PFSK-1 (cell line): ENCODE measurements around the gene CXCL14.

Source experiments
- FOXP2 ChIP-seq: optimal IDR thresholded peaks from 2 replicates; pipeline ENCODE3; 2011; ENCODE audit warnings: borderline replicate concordance, control low read depth, inconsistent platforms; ENCODE audit not compliant: insufficient read depth; ENCODE audit errors: extremely low read length, extremely low read depth
- POLR2AphosphoS5 ChIP-seq: IDR thresholded peaks from 2 replicates; pipeline ENCODE4 v1.6.1; 2012; ENCODE audit warnings: low read depth, mild to moderate bottlenecking, control low read depth, low read length, moderate library complexity
- SIN3A ChIP-seq: IDR thresholded peaks from 2 replicates; pipeline ENCODE4 v1.6.1; 2012; ENCODE audit warnings: mild to moderate bottlenecking, low read length, moderate library complexity, borderline replicate concordance; ENCODE audit not compliant: insufficient read depth
- TAF1 ChIP-seq: IDR thresholded peaks from 2 replicates; pipeline ENCODE4 v1.6.1; 2012; ENCODE audit warnings: low read length, control low read depth, borderline replicate concordance; ENCODE audit not compliant: insufficient read depth
- TF ChIP-seq, protein P1 (sequence below), 2 experiments: IDR thresholded peaks; 2 replicates each; pipeline versions ENCODE4 v1.6.1 to v1.8.0; 2011 to 2012; ENCODE audit warnings: low read depth in 2 of 2, low read length in 2 of 2, control low read depth in 1 of 2, inconsistent platforms in 1 of 2, mild to moderate bottlenecking in 1 of 2, moderate library complexity in 1 of 2; ENCODE audit not compliant: insufficient read depth in 1 of 2

CXCL14 gene

DNA sequence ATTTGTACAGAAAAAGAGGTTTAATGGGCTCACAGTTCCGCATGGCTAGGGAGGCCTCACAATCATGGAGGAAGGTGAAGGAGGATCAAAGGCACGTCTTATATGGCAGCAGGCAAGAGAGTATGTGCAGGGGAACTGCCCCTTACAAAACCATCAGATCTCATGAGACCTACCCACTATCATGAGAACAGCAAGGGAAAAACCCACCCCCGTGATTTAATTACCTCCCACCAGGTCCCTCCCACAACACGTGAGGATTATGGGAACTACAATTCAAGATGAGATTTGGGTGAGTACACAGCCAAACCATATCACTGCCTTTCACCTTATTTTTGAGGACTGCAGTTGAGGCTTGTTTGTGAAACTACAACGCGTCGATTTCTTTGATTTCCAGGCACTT is 22.2 kb downstream of the CXCL14 start:
- TF ChIP-seq SIN3A (no peak), TAF1 (no peak), FOXP2 (no peak)

GRCh38 chr5:135555530-135555929 is 23.3 kb downstream of the CXCL14 start:
- no peak for TF ChIP-seq POLR2AphosphoS5
- no peak for TF ChIP-seq SIN3A
- TF ChIP-seq, protein P1, sequence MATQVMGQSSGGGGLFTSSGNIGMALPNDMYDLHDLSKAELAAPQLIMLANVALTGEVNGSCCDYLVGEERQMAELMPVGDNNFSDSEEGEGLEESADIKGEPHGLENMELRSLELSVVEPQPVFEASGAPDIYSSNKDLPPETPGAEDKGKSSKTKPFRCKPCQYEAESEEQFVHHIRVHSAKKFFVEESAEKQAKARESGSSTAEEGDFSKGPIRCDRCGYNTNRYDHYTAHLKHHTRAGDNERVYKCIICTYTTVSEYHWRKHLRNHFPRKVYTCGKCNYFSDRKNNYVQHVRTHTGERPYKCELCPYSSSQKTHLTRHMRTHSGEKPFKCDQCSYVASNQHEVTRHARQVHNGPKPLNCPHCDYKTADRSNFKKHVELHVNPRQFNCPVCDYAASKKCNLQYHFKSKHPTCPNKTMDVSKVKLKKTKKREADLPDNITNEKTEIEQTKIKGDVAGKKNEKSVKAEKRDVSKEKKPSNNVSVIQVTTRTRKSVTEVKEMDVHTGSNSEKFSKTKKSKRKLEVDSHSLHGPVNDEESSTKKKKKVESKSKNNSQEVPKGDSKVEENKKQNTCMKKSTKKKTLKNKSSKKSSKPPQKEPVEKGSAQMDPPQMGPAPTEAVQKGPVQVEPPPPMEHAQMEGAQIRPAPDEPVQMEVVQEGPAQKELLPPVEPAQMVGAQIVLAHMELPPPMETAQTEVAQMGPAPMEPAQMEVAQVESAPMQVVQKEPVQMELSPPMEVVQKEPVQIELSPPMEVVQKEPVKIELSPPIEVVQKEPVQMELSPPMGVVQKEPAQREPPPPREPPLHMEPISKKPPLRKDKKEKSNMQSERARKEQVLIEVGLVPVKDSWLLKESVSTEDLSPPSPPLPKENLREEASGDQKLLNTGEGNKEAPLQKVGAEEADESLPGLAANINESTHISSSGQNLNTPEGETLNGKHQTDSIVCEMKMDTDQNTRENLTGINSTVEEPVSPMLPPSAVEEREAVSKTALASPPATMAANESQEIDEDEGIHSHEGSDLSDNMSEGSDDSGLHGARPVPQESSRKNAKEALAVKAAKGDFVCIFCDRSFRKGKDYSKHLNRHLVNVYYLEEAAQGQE (IDR thresholded peaks at IDR 0.05; ENCODE audit: insufficient read depth in 1 of 2, low read depth in 2 of 2, low read length in 2 of 2) = no peak
- TF ChIP-seq TAF1 = no peak
- TF ChIP-seq FOXP2 = no peak

DNA sequence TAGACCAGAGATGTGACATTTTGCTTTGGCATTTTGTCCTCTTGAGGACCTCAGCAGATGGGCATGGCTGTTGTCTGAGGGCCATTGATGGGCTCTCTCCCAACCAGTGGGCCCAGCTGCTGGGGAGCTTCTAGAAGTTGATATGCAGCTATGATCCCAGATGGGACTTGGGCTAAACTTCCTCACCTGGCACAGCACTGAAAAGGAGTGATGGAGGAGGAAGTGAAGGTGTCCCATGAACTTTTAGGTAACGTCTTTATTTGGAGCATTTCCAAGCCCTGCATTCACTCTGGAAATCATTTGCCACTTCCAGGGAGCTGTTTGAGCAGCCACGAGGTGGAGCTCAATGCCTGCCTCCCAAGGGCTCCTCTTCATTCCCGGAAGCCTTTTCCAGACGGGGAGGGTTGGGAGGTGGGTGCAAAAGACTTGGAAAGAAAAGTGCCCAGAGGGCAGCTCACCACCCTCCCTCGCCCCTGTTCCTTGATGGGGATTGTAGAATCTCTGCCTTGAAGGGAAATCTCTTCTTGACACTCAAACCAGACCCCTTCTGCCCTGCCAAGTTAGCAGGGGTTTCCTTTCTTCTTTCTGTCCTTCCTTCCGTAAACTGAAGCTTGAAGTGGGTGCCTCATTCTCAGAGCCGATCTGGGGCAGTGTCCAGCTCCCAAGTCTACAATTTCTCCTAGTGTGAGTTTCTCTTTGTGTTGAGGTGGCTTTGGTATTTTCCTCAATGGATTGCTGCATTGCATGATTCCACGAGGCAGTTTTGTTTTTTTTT is 24.9 kb downstream of the CXCL14 start:
- TF ChIP-seq SIN3A = no peak
- TF ChIP-seq, protein P1 (IDR thresholded peaks at IDR 0.05; ENCODE audit: insufficient read depth in 1 of 2, low read depth in 2 of 2, low read length in 2 of 2) = no peak
- no peak for TF ChIP-seq TAF1
- no peak for TF ChIP-seq POLR2AphosphoS5
- no peak for TF ChIP-seq FOXP2

DNA sequence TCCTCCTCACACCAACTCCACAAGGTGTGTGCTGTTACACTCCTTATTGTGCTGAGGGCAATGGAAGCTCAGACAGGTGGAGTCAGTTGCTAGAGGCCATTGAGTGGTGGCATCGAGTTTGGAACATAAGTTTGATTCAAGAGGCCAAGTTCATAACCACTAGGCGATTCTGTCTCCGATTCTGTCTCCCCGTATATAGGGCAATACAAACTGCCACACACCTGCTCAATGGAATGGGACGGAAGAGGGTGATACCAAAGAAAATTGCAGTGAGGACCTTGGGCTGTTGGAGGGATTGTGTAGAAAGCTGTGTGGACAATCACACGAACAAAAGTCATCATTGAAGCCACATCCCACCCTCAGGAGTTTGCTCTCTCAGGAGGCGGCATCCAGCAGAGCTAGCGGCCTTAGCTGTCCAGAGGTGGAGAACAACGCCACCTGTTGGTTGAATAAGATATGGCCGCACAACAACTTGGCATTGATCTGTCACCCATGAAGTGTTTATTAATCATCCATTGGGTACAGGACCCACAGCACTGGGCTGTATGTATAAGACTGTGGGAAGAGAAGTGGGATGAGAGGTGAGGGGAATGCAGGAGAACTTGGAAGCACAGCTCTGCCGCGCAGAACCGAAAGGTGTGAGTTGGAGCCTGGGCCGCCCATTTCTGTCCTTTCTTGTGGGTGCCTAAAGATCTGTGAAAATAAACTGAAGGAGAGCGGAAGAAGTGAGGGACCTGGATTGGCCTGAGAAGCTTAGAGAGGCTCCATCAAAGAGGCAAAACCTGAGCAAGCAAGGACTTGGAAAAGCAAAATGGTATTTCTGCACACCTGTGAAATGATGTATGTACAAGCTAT is 27.0 kb downstream of the CXCL14 start:
- no peak for TF ChIP-seq SIN3A

GRCh38 chr5:135549413-135549812 is 29.4 kb downstream of the CXCL14 start:
- TF ChIP-seq FOXP2 = no peak
- TF ChIP-seq, protein P1 (IDR thresholded peaks at IDR 0.05; ENCODE audit: insufficient read depth in 1 of 2, low read depth in 2 of 2, low read length in 2 of 2) = no peak
- TF ChIP-seq SIN3A = no peak
